NB4 (cell line): ENCODE data around the gene PCDHGA8.
"Not testable (repeated sequence)": the region's sequence is repeated elsewhere in the genome, so short reads cannot be mapped to it uniquely, and the experiment has no call there.

Experiments used
- DNase-seq: peaks from one replicate; pipeline ENCODE4 v3.0.0; 2010; ENCODE audit warnings: low read depth
- H3K4me3 ChIP-seq: one replicate; pipeline ENCODE4 v1.5.1; 2011; ENCODE audit warnings: mild to moderate bottlenecking, low read depth, low read length, moderate library complexity
- CTCF ChIP-seq: IDR thresholded peaks from one replicate; pipeline ENCODE4 v1.5.1; 2012; ENCODE audit warnings: low read depth, low read length
- MAX ChIP-seq: IDR thresholded peaks from 2 replicates; pipeline ENCODE4 v1.6.1; 2011; ENCODE audit warnings: low read depth, low read length
- MYC ChIP-seq: IDR thresholded peaks from 2 replicates; pipeline ENCODE4 v1.6.1; 2011; ENCODE audit warnings: low read depth, low read length
- POLR2A ChIP-seq: IDR thresholded peaks from 2 replicates; pipeline ENCODE4 v1.6.1; 2011; ENCODE audit warnings: mild to moderate bottlenecking; ENCODE audit not compliant: insufficient read length; ENCODE audit errors: extremely low read depth

Gene PCDHGA8

GRCh38 chr5:141375444-141376155 lies 16.8 kb upstream of the PCDHGA8 start:
- TF ChIP-seq CTCF, result peak; percentile 1
- not testable (repeated sequence) for DNase-seq

GRCh38 chr5:141382469-141383294 lies 9.8 kb upstream of the PCDHGA8 start, which contains the start of gene PCDHGA7:
Gene PCDHGA7, plus strand, starts transcription at chr5:141382742. Its CDS starts 158 bp downstream, at chr5:141382900.
- TF ChIP-seq POLR2A (no peak), CTCF (peak; percentile 18)
- DNase-seq, result peak; percentile 28
- H3K4me3 ChIP-seq, result no peak within 1 kb of the TSS

More at GRCh38 chr5:141375444-141376155, 16.8 kb upstream of the PCDHGA8 start:
- H3K4me3 ChIP-seq, result not testable (repeated sequence)

GRCh38 chr5:141383345-141383744 lies 9.1 kb upstream of the PCDHGA8 start:
- H3K4me3 ChIP-seq, result no peak overlapping the region
- TF ChIP-seq MYC (no peak), POLR2A (no peak), CTCF (no peak), MAX (no peak)
- DNase-seq, result no peak

- H3K4me3 ChIP-seq, result no peak overlapping the region
- DNase-seq, result no peak
- no peak for TF ChIP-seq POLR2A
- TF ChIP-seq CTCF, result no peak
- no peak for TF ChIP-seq MAX
- TF ChIP-seq MYC, result no peak
Measured at GRCh38 chr5:141384471-141385267, 7.8 kb upstream of the PCDHGA8 start.

GRCh38 chr5:141387557-141388311 lies 4.7 kb upstream of the PCDHGA8 start, which contains the start of gene PCDHGB4:
Gene PCDHGB4, plus strand, starts transcription at chr5:141387698. Its CDS starts 187 bp downstream, at chr5:141387885.
- not testable (repeated sequence) for H3K4me3 ChIP-seq, DNase-seq

GRCh38 chr5:141388661-141389060 lies 3.8 kb upstream of the PCDHGA8 start:
- no peak overlapping the region for H3K4me3 ChIP-seq
- TF ChIP-seq MAX (no peak), CTCF (no peak), MYC (no peak), POLR2A (no peak)
- DNase-seq, result no peak
